Activated T-cell treated with anti-CD3 and anti-CD28 coated beads for 4 hours (primary cell): ENCODE results near the gene COL8A2.

Experiments used
- DNase-seq: peaks from one replicate; pipeline ENCODE4 v3.0.0-alpha.2; 2020

The COL8A2 gene

GRCh38 chr1:36134505-36135329 is 9.7 kb upstream of the COL8A2 start:
- DNase-seq: no peak

- DNase-seq: no peak
Measured at GRCh38 chr1:36134031-36134430, 9.0 kb upstream of the COL8A2 start.

GRCh38 chr1:36133484-36133883 is 8.5 kb upstream of the COL8A2 start:
- no peak for DNase-seq

- DNase-seq: no peak
Measured at GRCh38 chr1:36132029-36132428, 7.0 kb upstream of the COL8A2 start.

- no peak for DNase-seq
Measured at GRCh38 chr1:36128905-36129206, 3.8 kb upstream of the COL8A2 start.

- DNase-seq: no peak
Measured at GRCh38 chr1:36128126-36128904, 3.3 kb upstream of the COL8A2 start.

GRCh38 chr1:36126797-36127500 is 1.9 kb upstream of the COL8A2 start:
- DNase-seq: no peak

- no peak for DNase-seq
Measured at GRCh38 chr1:36126005-36126716, 1.1 kb upstream of the COL8A2 start.

GRCh38 chr1:36124404-36125128 is 456 bp downstream of the COL8A2 start:
- no peak for DNase-seq

GRCh38 chr1:36123356-36123755 is 1.7 kb downstream of the COL8A2 start:
- no peak for DNase-seq

- DNase-seq: no peak
Measured at GRCh38 chr1:36122062-36123030, 2.7 kb downstream of the COL8A2 start.

GRCh38 chr1:36119456-36119855 is 5.6 kb downstream of the COL8A2 start:
- no peak for DNase-seq

GRCh38 chr1:36118447-36119204 is 6.4 kb downstream of the COL8A2 start:
- no peak for DNase-seq

- no peak for DNase-seq
Measured at GRCh38 chr1:36116901-36117300, 8.1 kb downstream of the COL8A2 start.

GRCh38 chr1:36115931-36116330 is 9.1 kb downstream of the COL8A2 start:
- DNase-seq: no peak

GRCh38 chr1:36115200-36115669 is 9.8 kb downstream of the COL8A2 start:
- DNase-seq: no peak

GRCh38 chr1:36114371-36114770 is 10.7 kb downstream of the COL8A2 start:
- no peak for DNase-seq

- no peak for DNase-seq
Measured at GRCh38 chr1:36112823-36113222, 12.2 kb downstream of the COL8A2 start.

- DNase-seq: no peak
Measured at GRCh38 chr1:36111151-36111550, 13.9 kb downstream of the COL8A2 start.

- DNase-seq: no peak
Measured at GRCh38 chr1:36109041-36109679, 15.9 kb downstream of the COL8A2 start.
